ENCODE measurements around the gene MTOR. TPM values are rescaled to one million over a fixed set of nuclear protein-coding genes. Genes with fewer than 3 reads are reported as not detected.
"Not testable (repeated sequence)": the region's sequence is repeated elsewhere in the genome, so short reads cannot be mapped to it uniquely, and the experiment has no call there.

MTOR gene
- total RNA-seq, 1 experiment from 2014 or later: 36.4 TPM

DNA sequence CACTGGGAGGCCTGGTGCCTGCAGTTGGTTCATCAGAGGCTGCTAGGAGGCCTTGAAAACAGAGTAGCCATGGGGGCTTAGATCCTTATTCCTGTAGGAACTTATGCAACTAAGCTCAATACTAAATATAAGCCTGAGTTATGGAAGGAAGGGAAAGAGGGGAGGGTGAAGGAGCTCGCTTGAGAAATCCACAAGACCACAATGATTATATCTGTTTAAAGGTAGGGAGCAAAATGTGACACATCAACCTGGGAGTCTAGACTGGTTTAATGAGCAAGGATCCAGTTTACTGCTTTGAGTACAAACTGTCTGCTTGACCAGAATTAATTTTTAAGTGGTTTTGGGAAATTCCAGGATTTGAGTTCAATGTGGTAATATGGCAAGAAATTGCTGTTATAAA, 93.6 kb downstream of the MTOR start:
- Histone ChIP-seq H3K27me3 (ENCODE audit: low read length) (no peaks in the 10 kb centered on the region), H3K4me2 (ENCODE audit: low read depth, low read length, poor library complexity, severe bottlenecking) (no peak overlapping the region), H3K9ac (ENCODE audit: low read length) (no peak overlapping the region), H4K20me1 (ENCODE audit: insufficient read depth, low read depth, low read length) (no peaks in the 10 kb centered on the region), H3K79me2 (ENCODE audit: low read length) (no peaks in the 10 kb centered on the region), H3K4me1 (ENCODE audit: low read length) (no peaks in the 10 kb centered on the region), H3K9me2 (replicated peaks; ENCODE audit: insufficient read depth, low read length) (no peaks in the 10 kb centered on the region), H3K9me3 (ENCODE audit: low read length) (no peaks in the 10 kb centered on the region), H3K36me3 (ENCODE audit: insufficient read depth, low read length) (peaks cover 4% of the 10 kb centered on the region; the same call in 1 of the 2 replicates), H2AFZ (ENCODE audit: low read length) (no peak overlapping the region), H3K4me3 (ENCODE audit: low read length) (no peak overlapping the region), H3K27ac (ENCODE audit: low read length) (no peak overlapping the region)
- DNase-seq: no peak

DNA sequence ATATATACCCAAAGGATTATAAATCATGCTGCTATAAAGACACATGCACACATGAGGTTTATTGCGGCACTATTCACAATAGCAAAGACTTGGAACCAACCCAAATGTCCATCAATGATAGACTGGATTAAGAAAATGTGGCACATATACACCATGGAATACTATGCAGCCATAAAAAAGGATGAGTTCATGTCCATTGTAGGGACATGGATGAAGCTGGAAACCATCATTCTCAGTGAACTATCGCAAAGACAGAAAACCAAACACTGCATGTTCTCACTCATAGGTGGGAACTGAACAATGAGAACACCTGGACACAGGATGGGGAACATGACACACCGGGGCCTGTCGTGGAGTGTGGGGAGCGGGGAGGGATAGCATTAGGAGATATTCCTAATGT, 95.6 kb downstream of the MTOR start:
- not testable (repeated sequence) for H3K9me3 ChIP-seq (ENCODE audit: low read length); DNase-seq; H3K36me3 ChIP-seq (ENCODE audit: insufficient read depth, low read length); H3K4me2 ChIP-seq (ENCODE audit: low read depth, low read length, poor library complexity, severe bottlenecking); H3K79me2 ChIP-seq (ENCODE audit: low read length); H3K9me2 ChIP-seq (replicated peaks; ENCODE audit: insufficient read depth, low read length); H4K20me1 ChIP-seq (ENCODE audit: insufficient read depth, low read depth, low read length); H3K4me1 ChIP-seq (ENCODE audit: low read length); H3K27me3 ChIP-seq (ENCODE audit: low read length); H3K27ac ChIP-seq (ENCODE audit: low read length); H3K4me3 ChIP-seq (ENCODE audit: low read length); H3K9ac ChIP-seq (ENCODE audit: low read length); H2AFZ ChIP-seq (ENCODE audit: low read length)

DNA sequence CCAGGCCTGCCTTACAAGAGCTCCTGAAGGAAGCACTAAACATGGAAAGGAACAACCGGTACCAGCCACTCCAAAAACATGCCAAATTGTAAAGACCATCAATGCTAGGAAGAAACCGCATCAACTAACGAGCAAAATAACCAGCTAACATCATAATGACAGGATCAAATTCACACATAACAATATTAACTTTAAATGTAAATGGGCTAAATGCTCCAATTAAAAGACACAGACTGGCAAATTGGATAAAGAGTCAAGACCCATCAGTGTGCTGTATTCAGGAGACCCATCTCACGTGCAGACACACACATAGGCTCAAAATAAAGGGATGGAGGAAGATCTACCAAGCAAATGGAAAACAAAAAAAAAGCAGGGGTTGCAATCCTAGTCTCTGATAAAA, 99.6 kb downstream of the MTOR start:
- H3K4me2 ChIP-seq (ENCODE audit: low read depth, low read length, poor library complexity, severe bottlenecking); H2AFZ ChIP-seq (ENCODE audit: low read length); H3K79me2 ChIP-seq (ENCODE audit: low read length); H3K36me3 ChIP-seq (ENCODE audit: insufficient read depth, low read length); H3K9me3 ChIP-seq (ENCODE audit: low read length); H3K27me3 ChIP-seq (ENCODE audit: low read length); H3K9ac ChIP-seq (ENCODE audit: low read length); H3K27ac ChIP-seq (ENCODE audit: low read length); H3K4me3 ChIP-seq (ENCODE audit: low read length); H4K20me1 ChIP-seq (ENCODE audit: insufficient read depth, low read depth, low read length); DNase-seq; H3K9me2 ChIP-seq (replicated peaks; ENCODE audit: insufficient read depth, low read length): not testable (repeated sequence)
- H3K4me1 ChIP-seq (ENCODE audit: low read length): peaks cover 12% of the 10 kb centered on the region

DNA sequence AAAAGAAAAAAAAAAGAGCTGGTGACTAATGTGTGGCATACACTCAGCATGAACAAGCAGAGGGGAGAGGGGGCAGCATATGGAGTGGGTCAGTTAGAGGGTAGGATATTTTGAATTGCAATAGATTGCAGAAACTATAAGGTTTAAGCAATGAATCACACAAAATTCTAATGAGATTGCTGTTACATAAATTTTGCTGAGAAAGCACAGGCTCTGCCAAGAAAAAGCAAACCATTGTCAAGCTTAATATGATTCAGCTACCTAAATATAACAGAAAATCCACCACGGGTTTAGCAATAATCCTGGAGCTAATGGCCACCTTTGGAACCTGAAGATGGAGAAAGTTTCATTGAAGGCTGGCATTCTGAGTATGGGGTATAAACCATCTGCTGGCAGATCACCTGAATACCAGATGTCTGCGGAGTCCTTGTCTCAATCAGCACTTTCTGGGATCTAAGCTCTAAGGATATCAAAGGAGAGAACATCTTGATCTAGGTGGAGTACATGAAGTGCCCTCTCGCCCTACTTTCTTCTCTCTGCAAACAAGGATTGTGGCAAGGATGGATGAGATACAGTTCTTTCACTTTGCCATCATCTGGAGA, 103.5 kb downstream of the MTOR start:
- peaks cover 13% of the 10 kb centered on the region for H3K4me1 ChIP-seq (ENCODE audit: low read length)
- no peak overlapping the region for H3K4me2 ChIP-seq (ENCODE audit: low read depth, low read length, poor library complexity, severe bottlenecking)
- H3K27me3 ChIP-seq (ENCODE audit: low read length): no peaks in the 10 kb centered on the region
- no peak overlapping the region for H2AFZ ChIP-seq (ENCODE audit: low read length)
- no peak overlapping the region for H3K4me3 ChIP-seq (ENCODE audit: low read length)
- no peaks in the 10 kb centered on the region for H3K9me3 ChIP-seq (ENCODE audit: low read length)
- no peak overlapping the region for H3K9ac ChIP-seq (ENCODE audit: low read length)
- peaks cover 9% of the 10 kb centered on the region for H3K79me2 ChIP-seq (ENCODE audit: low read length)
- DNase-seq: no peak
- H3K27ac ChIP-seq (ENCODE audit: low read length): peak overlapping the region; percentile 9; the same call in 1 of the 2 replicates
- H4K20me1 ChIP-seq (ENCODE audit: insufficient read depth, low read depth, low read length): 0 out of 2 replicates have a peak, but pooled peaks cover 3% of the 10 kb centered on the region
- peaks cover 15% of the 10 kb centered on the region; the same call in 1 of the 2 replicates for H3K36me3 ChIP-seq (ENCODE audit: insufficient read depth, low read length)
- no peaks in the 10 kb centered on the region for H3K9me2 ChIP-seq (replicated peaks; ENCODE audit: insufficient read depth, low read length)

DNA sequence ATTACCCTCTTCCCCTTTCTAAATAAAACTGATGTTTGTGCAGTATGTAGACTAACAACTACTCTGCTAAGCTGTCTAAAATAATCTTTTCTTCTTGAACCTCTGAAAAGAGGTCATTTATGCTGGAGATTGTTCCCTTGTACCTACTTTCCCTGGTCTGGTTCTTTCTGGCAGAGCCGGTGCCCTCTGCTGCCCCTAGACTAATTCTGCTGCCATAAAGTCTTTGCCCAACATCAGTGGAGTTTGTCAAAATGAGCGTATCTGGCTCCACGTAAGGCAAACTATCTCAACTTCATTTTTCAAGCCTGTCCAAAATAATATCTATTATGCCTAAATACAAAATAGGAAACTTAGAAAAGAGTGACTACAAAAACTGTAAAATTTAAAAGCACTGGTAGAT, 104.1 kb downstream of the MTOR start:
- DNase-seq: no peak
- H3K9me2 ChIP-seq (replicated peaks; ENCODE audit: insufficient read depth, low read length): no peaks in the 10 kb centered on the region
- H3K4me1 ChIP-seq (ENCODE audit: low read length): peaks cover 13% of the 10 kb centered on the region
- no peak overlapping the region for H3K4me3 ChIP-seq (ENCODE audit: low read length)
- H4K20me1 ChIP-seq (ENCODE audit: insufficient read depth, low read depth, low read length): 0 out of 2 replicates have a peak, but pooled peaks cover 3% of the 10 kb centered on the region
- H3K9me3 ChIP-seq (ENCODE audit: low read length): no peaks in the 10 kb centered on the region
- no peaks in the 10 kb centered on the region for H3K27me3 ChIP-seq (ENCODE audit: low read length)
- no peak overlapping the region for H2AFZ ChIP-seq (ENCODE audit: low read length)
- peaks cover 15% of the 10 kb centered on the region; the same call in 1 of the 2 replicates for H3K36me3 ChIP-seq (ENCODE audit: insufficient read depth, low read length)
- no peak overlapping the region for H3K4me2 ChIP-seq (ENCODE audit: low read depth, low read length, poor library complexity, severe bottlenecking)
- peaks cover 9% of the 10 kb centered on the region for H3K79me2 ChIP-seq (ENCODE audit: low read length)
- no peak overlapping the region for H3K9ac ChIP-seq (ENCODE audit: low read length)
- H3K27ac ChIP-seq (ENCODE audit: low read length): peak overlapping the region; percentile 9; the same call in 1 of the 2 replicates

DNA sequence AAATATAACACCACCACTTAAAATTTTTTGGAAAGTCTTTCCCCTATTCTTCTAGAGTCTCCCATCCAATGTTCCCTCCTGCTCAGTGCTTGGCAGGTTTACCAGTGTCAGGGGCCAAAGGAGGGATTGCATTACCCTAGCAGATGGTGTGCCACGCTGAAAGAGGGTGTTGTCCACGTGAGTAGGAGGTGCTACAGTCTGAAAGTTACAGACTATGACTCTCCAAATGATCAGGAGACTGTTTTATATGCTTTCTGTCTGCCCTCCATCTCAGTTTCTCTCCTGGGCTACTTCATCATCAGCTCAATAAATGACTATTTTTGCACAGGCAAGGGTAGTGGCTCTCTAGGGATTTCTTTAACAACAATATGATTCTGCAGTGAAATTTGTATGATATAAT, 104.5 kb downstream of the MTOR start:
- Histone ChIP-seq H3K9me2 (replicated peaks; ENCODE audit: insufficient read depth, low read length) (no peaks in the 10 kb centered on the region), H3K27ac (ENCODE audit: low read length) (peak overlapping the region; percentile 9; the same call in 1 of the 2 replicates), H3K36me3 (ENCODE audit: insufficient read depth, low read length) (peaks cover 17% of the 10 kb centered on the region; the same call in 1 of the 2 replicates), H3K9ac (ENCODE audit: low read length) (no peak overlapping the region), H2AFZ (ENCODE audit: low read length) (no peak overlapping the region), H4K20me1 (ENCODE audit: insufficient read depth, low read depth, low read length) (0 out of 2 replicates have a peak, but pooled peaks cover 3% of the 10 kb centered on the region), H3K27me3 (ENCODE audit: low read length) (no peaks in the 10 kb centered on the region), H3K4me3 (ENCODE audit: low read length) (no peak overlapping the region), H3K4me1 (ENCODE audit: low read length) (peaks cover 13% of the 10 kb centered on the region), H3K4me2 (ENCODE audit: low read depth, low read length, poor library complexity, severe bottlenecking) (no peak overlapping the region), H3K79me2 (ENCODE audit: low read length) (peaks cover 9% of the 10 kb centered on the region), H3K9me3 (ENCODE audit: low read length) (no peaks in the 10 kb centered on the region)
- DNase-seq: no peak

DNA sequence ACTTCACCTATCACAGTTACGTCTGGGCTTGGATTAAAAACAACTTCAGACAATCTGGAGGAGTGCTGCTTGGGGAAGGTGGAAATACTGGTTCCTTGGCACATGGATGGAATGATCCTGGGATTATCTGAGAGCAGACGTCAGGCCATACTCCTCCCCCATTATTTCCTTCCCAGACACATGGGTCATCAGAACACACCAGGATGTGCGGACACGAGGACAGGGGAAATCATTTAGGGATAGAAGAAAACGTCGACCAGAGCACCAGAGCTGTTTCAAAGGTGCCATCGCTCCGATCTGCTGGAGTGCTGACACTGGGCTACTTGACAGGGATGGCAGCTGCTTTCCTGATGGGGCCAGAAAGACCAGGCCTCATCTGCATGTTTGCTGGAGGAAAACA, 105.0 kb downstream of the MTOR start:
- Histone ChIP-seq H3K9me3 (ENCODE audit: low read length) (no peaks in the 10 kb centered on the region), H3K27ac (ENCODE audit: low read length) (peak overlapping the region; percentile 9; the same call in 1 of the 2 replicates), H3K36me3 (ENCODE audit: insufficient read depth, low read length) (peaks cover 20% of the 10 kb centered on the region; the same call in 1 of the 2 replicates), H3K4me1 (ENCODE audit: low read length) (peaks cover 13% of the 10 kb centered on the region), H3K4me2 (ENCODE audit: low read depth, low read length, poor library complexity, severe bottlenecking) (no peak overlapping the region), H2AFZ (ENCODE audit: low read length) (no peak overlapping the region), H3K27me3 (ENCODE audit: low read length) (no peaks in the 10 kb centered on the region), H4K20me1 (ENCODE audit: insufficient read depth, low read depth, low read length) (0 out of 2 replicates have a peak, but pooled peaks cover 3% of the 10 kb centered on the region), H3K9ac (ENCODE audit: low read length) (no peak overlapping the region), H3K79me2 (ENCODE audit: low read length) (peaks cover 9% of the 10 kb centered on the region), H3K9me2 (replicated peaks; ENCODE audit: insufficient read depth, low read length) (no peaks in the 10 kb centered on the region), H3K4me3 (ENCODE audit: low read length) (no peak overlapping the region)
- DNase-seq: no peak

DNA sequence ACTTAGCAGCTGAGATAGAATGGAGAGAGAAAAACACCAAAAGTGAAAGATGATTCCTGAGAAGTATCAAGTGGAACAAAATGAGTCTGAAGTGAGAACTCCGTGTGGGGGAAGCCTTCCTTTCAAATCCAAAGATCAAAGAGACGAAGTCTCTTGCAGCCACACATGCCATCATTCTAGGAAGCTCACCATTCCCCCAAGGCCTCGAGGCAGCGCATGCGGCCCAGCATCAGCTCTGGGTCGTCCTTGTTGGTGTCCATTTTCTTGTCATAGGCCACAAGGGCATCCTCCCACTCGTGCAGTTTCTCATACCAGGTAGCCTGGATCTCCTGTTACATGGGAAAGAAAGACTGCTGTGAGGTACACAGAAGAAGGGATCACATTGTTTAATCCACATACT, 105.4 kb downstream of the MTOR start:
- H3K36me3 ChIP-seq (ENCODE audit: insufficient read depth, low read length): peaks cover 20% of the 10 kb centered on the region; the same call in 1 of the 2 replicates
- H3K79me2 ChIP-seq (ENCODE audit: low read length): peaks cover 9% of the 10 kb centered on the region
- H4K20me1 ChIP-seq (ENCODE audit: insufficient read depth, low read depth, low read length): 0 out of 2 replicates have a peak, but pooled peaks cover 3% of the 10 kb centered on the region
- DNase-seq: no peak
- H3K9me2 ChIP-seq (replicated peaks; ENCODE audit: insufficient read depth, low read length): no peaks in the 10 kb centered on the region
- no peak overlapping the region for H3K4me2 ChIP-seq (ENCODE audit: low read depth, low read length, poor library complexity, severe bottlenecking)
- H2AFZ ChIP-seq (ENCODE audit: low read length): no peak overlapping the region
- H3K27ac ChIP-seq (ENCODE audit: low read length): no peak overlapping the region
- H3K4me3 ChIP-seq (ENCODE audit: low read length): no peak overlapping the region
- H3K27me3 ChIP-seq (ENCODE audit: low read length): no peaks in the 10 kb centered on the region
- H3K9me3 ChIP-seq (ENCODE audit: low read length): no peaks in the 10 kb centered on the region
- H3K9ac ChIP-seq (ENCODE audit: low read length): no peak overlapping the region
- H3K4me1 ChIP-seq (ENCODE audit: low read length): peaks cover 13% of the 10 kb centered on the region

All from Karpas-422 (cell line).